Omental fat pad (tissue), 4 donors: ENCODE measurements around the gene PRKCE. TPM values are rescaled to one million over a fixed set of nuclear protein-coding genes. Genes with fewer than 3 reads are reported as not detected.

Source experiments
- ATAC-seq: fragments of 150-250 bp; one replicate; pipeline ENCODE4 v1.9.1; 2016; ENCODE audit warnings: mild to moderate bottlenecking, moderate library complexity; ENCODE audit not compliant: low FRiP score
- DNase-seq: peaks from one replicate; pipeline ENCODE4 v3.0.0-alpha.2; 2019; ENCODE audit warnings: low spot score
- total RNA-seq, 4 donors: library from RNA; depleted of rRNA; stranded (reverse); fragments of >200 nt; gene quantifications; one replicate each; pipeline ENCODE4 v1.1.0, GENCODE V29; 2016
- TF ChIP-seq, protein P1 (sequence below), 3 donors: fragments of 450-650 bp; IDR thresholded peaks; one replicate each; pipeline ENCODE4 v1.5.1; 2016 to 2017; ENCODE audit warnings: antibody characterized with exemption in 3 of 3, mild to moderate bottlenecking in 3 of 3, moderate library complexity in 2 of 3

Gene PRKCE
- total RNA-seq, 4 donors from 2014 or later, result 8.8 to 24.3 (median 14.0) TPM

DNA sequence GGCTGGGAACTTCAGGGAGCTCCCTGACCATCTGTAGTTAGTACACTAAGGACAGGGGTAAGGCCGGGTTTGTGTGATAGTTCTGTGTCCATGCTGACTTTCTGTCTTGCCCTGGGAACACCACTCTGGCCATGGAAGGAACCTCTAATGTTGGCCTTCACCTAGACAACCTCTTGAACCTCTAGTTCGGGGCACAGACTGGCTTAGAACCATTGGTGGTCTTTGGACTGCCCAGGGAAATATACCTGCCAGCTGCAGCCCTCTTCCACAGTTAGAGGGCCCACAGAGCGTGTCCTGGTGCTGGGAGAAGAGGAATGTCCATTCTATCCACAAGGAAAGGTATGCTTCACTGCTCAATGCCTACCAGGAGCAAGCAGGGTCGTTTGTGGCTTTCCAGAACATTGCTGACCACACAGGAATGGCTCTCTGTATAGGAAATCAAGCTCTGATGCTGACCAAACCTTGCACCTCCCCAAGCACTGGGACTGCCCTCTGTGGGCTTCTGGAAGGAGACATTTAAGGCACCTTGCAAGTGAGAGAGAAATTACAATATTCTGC, 326.9 kb downstream of the PRKCE start:
- TF ChIP-seq, protein P1, sequence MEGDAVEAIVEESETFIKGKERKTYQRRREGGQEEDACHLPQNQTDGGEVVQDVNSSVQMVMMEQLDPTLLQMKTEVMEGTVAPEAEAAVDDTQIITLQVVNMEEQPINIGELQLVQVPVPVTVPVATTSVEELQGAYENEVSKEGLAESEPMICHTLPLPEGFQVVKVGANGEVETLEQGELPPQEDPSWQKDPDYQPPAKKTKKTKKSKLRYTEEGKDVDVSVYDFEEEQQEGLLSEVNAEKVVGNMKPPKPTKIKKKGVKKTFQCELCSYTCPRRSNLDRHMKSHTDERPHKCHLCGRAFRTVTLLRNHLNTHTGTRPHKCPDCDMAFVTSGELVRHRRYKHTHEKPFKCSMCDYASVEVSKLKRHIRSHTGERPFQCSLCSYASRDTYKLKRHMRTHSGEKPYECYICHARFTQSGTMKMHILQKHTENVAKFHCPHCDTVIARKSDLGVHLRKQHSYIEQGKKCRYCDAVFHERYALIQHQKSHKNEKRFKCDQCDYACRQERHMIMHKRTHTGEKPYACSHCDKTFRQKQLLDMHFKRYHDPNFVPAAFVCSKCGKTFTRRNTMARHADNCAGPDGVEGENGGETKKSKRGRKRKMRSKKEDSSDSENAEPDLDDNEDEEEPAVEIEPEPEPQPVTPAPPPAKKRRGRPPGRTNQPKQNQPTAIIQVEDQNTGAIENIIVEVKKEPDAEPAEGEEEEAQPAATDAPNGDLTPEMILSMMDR (IDR thresholded peaks at IDR 0.05), result no peak
- no peak for ATAC-seq
- DNase-seq, result no peak

DNA sequence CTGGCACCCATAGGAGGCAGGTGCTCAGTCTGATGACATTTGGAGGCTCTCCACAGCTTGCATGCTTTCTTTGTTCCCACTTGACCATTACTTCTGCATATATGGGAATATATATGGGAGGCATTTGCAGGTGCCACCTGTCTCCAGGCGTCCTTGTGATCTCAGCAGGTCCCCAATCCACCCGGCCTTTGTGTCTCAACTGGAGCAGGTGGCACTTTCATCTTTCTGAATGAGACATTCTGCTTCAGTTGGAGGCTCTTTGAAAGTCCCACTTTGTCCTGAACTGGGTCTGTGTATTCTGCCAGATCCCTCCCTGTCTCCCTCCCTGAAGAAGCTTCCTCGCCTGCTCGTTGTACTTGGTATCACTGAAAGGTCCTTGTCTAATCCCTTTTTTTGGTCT, 327.6 kb downstream of the PRKCE start:
- ATAC-seq (no peak), DNase-seq (no peak)
- TF ChIP-seq, protein P1 (IDR thresholded peaks at IDR 0.05), result no peak

- DNase-seq, result no peak
These were observed 328.8 kb downstream of the PRKCE start for GRCh38 chr2:45980161-45980865.

GRCh38 chr2:45981384-45981930, 330.0 kb downstream of the PRKCE start:
- TF ChIP-seq, protein P1 (IDR thresholded peaks at IDR 0.05), result no peak
- DNase-seq (no peak), ATAC-seq (no peak)

More at GRCh38 chr2:45980161-45980865, 328.8 kb downstream of the PRKCE start:
- TF ChIP-seq, protein P1 (IDR thresholded peaks at IDR 0.05), result no peak
- no peak for ATAC-seq

DNA sequence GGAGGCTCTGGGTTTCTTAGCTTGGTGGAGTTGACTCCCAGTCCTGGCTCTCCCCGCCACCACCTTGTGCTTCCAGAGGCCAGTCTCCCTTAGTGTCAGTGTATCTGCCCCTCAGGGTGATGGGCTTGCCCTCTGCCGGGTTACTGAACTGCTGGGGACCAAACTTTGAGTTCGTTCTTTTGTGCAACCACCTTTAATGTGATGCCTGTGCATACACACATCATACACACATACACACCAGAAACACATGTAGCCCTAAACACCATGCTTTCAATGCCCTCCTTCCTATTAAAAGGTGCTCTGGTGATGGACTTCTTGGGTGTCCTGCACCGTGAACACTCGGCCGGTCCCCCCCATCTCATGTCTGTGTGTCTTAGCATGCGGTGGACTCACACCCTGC, 330.6 kb downstream of the PRKCE start:
- no peak for ATAC-seq
- TF ChIP-seq, protein P1 (IDR thresholded peaks at IDR 0.05), result no peak
- no peak for DNase-seq

DNA sequence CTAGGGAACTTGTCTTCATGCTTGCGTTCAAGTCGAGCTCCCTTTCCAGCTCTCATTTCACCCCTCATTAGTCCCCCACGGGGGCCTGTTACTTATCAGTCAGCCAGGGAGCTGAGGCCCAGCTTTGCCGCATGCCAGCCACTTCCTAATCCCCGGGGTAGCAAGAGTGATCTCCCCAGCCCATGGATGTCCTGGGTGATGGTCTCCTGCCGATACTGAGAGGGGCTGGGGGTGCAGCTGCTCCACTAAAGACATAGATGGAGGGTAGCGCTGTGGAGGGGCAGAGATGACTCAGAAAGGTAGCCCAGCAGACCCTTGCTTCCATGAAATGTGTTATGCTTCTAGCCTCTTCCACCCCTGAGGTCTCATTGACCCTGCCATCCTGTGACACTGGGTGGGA, 331.7 kb downstream of the PRKCE start:
- TF ChIP-seq, protein P1 (IDR thresholded peaks at IDR 0.05), result no peak
- ATAC-seq, result no peak
- DNase-seq, result no peak

- DNase-seq (no peak), ATAC-seq (no peak)
- TF ChIP-seq, protein P1 (IDR thresholded peaks at IDR 0.05), result no peak
These were observed 332.9 kb downstream of the PRKCE start for GRCh38 chr2:45984366-45984765.
